NCI-H345 treated with DMSO at 0.1 percent for 48 hours (cell line): ENCODE results near the gene CYP2B6.
"Not testable (repeated sequence)": the region's sequence is repeated elsewhere in the genome, so short reads cannot be mapped to it uniquely, and the experiment has no call there.

Source experiments
- DNase-seq: peaks from one replicate; lab custom pipeline; 2025; ENCODE audit not compliant: unreplicated experiment; lab: John Stamatoyannopoulos, UW

The CYP2B6 gene

GRCh38 chr19:40990972-40991381, at the start of gene CYP2B6:
TSS of gene CYP2B6 (plus strand) at chr19:40991282. CDS start at chr19:40991306, 24 bp downstream.
- no peak for DNase-seq

- no peak for DNase-seq
Observed at GRCh38 chr19:40941481-40942219, 49.4 kb upstream of the CYP2B6 start.

DNA sequence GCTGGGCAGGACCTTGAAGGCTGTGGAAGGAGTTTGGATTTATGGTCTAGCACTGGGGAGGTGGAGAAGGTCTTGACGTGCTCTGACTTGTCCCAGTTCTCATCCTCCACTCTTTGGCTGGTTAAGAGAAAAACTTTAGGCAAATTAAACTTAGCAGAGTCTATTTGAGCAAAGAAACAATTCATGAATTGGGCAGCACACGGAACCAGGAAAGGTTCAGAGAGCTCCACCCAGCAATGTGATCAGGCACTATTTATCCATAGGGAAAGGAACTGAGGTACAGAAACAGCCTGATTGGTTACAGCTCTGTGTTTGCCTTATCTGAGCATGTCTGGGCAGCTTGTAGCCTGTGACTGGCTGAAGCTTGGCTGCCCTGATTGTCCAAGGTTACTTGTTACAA, 45.4 kb upstream of the CYP2B6 start:
- no peak for DNase-seq

GRCh38 chr19:40947114-40947513, 44.0 kb upstream of the CYP2B6 start:
- DNase-seq = no peak

DNA sequence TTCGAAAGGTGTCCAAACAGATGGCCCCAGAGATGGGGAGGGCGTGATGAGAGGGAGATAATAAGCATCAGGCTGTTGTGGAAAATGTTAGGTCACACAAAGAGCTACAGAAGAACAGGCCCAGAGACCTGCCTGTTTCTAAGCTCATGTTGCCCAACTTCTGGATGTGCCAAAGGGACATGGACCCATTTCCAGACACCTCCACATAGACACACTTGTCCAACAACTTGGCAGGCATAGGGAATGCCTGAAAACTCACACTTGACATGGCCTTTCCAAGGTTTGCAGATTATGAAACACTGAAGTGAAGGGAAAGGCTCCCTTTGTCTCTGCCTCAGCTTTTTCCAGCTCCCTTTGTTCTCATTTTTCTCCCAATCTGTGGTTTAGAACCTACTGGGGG, 43.5 kb upstream of the CYP2B6 start:
- no peak for DNase-seq

DNA sequence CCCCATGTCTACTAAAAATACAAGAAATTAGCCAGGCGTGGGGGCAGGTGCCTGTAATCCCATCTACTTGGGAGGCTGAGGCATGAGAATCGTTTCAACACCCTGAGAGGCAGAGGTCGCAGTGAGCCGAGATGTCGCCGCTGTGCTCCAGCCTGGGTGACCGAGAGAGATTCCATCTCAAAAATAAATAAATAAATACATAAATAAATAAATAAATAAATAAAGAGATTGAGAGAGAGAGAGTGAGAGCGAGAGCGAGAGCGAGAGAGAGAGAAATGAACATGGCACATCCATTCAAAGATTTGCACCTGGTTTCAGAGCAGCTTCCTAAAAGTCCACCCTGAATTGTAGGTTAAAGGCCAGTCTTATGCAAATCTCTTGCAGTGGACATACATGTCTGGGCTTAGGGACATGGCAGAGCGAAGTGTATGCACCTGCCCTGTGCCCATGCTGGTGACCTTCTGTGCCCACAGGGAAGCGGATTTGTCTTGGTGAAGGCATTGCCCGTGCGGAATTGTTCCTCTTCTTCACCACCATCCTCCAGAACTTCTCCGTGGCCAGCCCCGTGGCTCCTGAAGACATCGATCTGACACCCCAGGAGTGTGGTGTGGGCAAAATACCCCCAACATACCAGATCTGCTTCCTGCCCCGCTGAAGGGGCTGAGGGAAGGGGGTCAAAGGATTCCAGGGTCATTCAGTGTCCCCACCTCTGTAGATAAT, 42.3 kb upstream of the CYP2B6 start:
- DNase-seq = no peak

GRCh38 chr19:40954573-40954972, 36.5 kb upstream of the CYP2B6 start:
- DNase-seq = no peak

- no peak for DNase-seq
Observed at GRCh38 chr19:40959338-40959737, 31.7 kb upstream of the CYP2B6 start.

DNA sequence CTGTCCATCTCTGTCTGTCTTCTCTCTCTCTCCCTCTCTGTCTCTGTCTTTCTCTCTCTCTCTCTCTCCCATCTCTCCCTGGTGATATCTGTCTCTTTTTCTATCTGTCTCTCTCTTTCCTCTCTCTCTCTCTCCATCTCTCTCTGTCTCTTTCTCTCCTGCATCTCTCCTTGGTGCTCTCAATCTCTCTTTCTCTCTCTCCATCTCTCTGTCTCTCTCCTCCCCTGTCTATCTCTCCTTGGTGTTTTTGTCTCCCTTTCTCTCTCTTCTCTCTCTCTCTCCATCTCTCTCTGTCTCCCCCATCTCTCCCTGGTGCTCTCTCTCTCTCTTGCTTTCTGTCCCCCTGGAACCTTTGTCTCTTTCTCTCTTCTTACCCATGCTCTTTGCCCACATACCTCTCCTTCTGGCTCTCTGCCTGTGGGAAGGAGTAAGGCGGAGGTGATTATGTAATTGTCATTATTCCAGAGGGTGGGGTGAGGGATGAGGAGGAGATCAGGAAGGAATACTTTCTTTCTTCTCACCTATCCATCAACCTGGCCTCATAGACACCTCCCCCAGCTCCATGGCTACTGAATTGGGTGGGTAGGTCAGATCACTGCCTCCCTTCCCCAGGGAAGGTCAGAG, 30.9 kb upstream of the CYP2B6 start:
- no peak for DNase-seq

DNA sequence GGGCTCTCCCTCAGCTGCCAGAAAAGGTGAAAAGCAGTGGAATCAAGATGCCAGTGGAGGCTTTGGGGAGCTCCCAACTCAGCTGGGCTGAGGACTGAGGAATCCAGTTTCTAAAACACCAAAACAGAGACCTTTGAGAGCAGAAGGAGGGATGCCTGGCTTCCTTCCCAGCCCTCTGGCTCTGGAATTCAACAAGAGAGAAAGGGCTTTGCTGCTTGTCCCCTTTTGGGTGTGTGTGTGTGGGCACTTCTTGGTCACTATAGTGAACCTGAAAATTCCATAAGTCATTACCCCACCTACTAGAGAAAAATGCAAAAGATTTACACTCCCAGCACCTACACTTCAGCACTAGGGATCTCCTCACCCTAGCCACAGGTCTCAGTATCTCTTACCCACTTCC, 30.3 kb upstream of the CYP2B6 start:
- DNase-seq = no peak

DNA sequence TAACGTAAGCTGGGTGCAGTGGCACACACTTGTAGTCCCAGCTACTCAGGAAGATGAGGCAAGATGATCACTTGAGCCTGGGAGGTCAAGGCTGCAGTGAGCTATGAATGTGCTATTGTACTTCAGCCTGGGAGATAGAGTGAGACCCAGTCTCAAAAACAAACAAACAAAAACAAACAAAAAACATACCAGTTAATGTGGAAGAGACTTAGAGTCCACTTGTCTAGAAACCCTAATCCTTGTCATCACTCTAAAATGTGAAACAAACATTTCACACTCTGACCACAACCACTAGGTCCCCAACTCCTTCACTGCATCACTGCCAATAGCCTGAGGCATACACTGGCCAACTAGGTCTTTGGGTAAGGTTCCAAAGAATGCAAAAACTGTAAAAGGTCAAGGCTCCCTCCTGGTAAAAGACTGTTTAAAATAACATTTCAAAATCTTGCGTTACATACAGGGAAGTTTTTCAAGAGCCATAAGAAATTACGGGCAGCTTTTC, 28.6 kb upstream of the CYP2B6 start:
- DNase-seq = no peak

DNA sequence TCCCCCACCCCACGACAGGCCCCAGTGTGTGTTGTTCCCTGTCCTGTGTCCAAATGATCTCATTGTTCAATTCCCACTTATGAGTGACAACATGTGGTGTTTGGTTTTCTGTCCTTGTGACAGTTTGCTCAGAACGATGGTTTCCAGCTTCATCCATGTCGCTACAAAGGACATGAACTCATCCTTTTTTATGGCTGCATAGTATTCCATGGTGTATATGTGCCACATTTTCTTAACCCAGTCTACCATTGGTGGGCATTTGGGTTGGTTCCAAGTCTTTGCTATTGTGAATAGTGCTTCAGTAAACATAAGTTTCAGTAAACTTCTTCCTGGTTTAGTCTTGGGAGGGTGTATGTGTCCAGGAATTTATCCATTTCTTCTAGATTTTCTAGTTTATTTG, 26.7 kb upstream of the CYP2B6 start:
- DNase-seq = not testable (repeated sequence)

DNA sequence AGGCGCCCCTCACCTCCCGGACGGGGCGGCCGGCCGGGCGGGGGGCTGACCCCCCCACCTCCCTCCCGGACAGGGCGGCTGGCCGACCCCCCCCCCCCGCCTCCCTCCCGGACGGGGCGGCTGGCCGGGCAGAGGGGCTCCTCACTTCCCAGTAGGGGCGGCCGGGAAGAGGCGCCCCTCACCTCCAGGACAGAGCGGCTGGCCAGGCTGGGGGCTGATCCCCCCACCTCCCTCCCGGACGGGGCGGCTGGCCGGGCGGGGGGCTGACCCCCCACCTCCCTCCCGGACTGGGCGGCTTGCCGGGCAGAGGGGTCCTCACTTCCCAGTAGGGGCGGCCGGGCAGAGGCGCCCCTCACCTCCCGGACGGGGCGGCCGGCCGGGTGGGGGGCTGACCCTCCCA, 25.7 kb upstream of the CYP2B6 start:
- DNase-seq = not testable (repeated sequence)

- not testable (repeated sequence) for DNase-seq
Observed at GRCh38 chr19:40966591-40966990, 24.5 kb upstream of the CYP2B6 start.

DNA sequence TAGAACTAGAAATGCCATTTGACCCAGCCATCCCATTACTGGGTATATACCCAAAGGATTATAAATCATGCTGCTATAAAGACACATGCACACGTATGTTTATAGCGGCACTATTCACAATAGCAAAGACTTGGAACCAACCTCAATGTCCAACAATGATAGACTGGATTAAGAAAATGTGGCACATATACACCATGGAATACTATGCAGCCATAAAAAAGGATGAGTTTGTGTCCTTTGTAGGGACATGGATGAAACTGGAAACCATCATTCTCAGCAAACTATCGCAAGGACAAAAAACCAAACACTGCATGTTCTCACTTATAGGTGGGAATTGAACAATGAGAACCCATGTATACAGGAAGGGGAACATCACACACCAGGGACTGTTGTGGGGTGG, 23.0 kb upstream of the CYP2B6 start:
- DNase-seq = not testable (repeated sequence)

GRCh38 chr19:40969721-40970120, 21.4 kb upstream of the CYP2B6 start:
- not testable (repeated sequence) for DNase-seq

- not testable (repeated sequence) for DNase-seq
Observed at GRCh38 chr19:40970396-40971345, 20.4 kb upstream of the CYP2B6 start.

DNA sequence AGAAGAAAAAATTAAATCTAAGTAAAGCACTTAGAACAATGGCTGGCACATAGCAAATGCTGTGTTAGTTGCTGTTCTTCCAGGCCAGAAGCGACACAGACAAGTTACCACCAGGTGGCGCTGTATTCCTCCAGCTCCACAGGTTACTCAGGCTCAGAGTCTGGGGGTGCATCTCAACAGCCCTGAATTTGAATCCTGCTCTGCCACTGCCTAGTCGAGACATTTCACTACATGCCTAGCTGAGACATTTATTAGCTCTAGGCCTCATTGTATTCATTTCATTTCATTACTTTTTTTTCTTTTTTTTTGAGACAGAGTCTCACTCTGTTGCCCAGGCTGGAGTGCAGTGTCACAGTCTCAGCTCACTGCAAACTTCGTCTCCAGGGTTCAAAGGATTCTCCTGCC, 16.4 kb upstream of the CYP2B6 start:
- DNase-seq = peak; percentile 84

DNA sequence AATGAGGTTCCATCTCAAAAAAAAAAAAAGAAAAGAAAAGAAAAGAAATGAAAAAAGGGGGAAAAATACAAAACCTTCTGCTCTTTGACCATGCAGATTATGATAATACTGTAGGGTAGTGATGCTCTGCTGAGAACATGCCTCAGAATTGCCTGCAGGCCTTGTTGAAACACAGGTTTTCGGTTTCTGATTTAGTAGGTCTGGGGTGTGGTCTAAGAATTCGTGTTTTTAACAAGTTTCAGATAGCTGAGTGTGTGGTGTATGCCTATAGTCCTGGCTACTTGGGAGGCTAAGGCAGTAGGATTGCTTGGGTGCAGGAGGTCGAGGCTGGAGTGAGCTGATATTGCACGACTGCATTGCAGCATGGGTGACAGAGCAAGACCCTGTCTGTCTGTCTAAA, 14.9 kb upstream of the CYP2B6 start:
- no peak for DNase-seq

- DNase-seq = no peak
Observed at GRCh38 chr19:40976724-40977123, 14.4 kb upstream of the CYP2B6 start.

DNA sequence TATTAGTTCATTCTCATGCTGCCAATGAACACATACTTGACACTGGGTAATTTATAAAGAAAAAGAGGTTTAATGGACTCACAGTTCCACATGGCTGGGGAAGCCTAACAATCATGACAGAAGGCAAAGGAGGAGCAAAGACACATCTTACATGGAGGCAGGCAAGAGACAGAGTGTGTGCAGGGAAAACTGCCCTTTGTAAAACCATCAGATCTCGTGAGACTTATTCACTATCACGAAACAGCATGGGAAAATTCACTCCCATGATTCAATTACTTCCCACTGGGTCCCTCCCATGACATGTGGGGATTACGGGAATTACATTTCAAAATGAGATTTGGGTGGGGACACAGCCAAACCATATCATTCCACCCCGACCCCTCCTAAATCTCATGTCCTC, 11.3 kb upstream of the CYP2B6 start:
- DNase-seq = not testable (repeated sequence)
